Right lung (tissue), 10 donors: ENCODE measurements around the gene N4BP3. TPM values are rescaled to one million over a fixed set of nuclear protein-coding genes. Genes with fewer than 3 reads are reported as not detected.
"Not testable (repeated sequence)": the region's sequence is repeated elsewhere in the genome, so short reads cannot be mapped to it uniquely, and the experiment has no call there.

Source experiments
- DNase-seq, 2 donors: peaks; one replicate each; pipeline ENCODE4 v3.0.0-alpha.2; 2013
- long read RNA-seq, 8 donors: transcript quantifications; one replicate each; lab custom pipeline, GENCODE V29; 2026
- polyA plus RNA-seq, 5 donors: library from polyadenylated mRNA; unstranded; fragments of 120-200 nt; gene quantifications; one replicate each; pipeline versions ENCODE4 v1.2.1 to v1.2.3, GENCODE V29; 2013; ENCODE audit warnings: inconsistent platforms in 1 of 5, low replicate concordance in 1 of 5; ENCODE audit not compliant: insufficient read length in 5 of 5, insufficient read depth in 1 of 5

The N4BP3 gene
- 10 to 100 TPM in 4 of 5 donors, 1 to 10 TPM in 1; 9.5 to 19.4 (median 15.9) TPM for polyA plus RNA-seq
- long read RNA-seq, donor 1, full-length matches to known transcripts = 2 of 7 reads
- long read RNA-seq, donor 1, partial matches to known transcripts = 5 of 7 reads
- long read RNA-seq, donor 1, other reads (novel, unspliced or antisense) = 0 of 7 reads
- long read RNA-seq, donor 2 = 0 reads
- long read RNA-seq, donor 3, full-length matches to known transcripts = 3 of 3 reads
- long read RNA-seq, donor 3, partial matches to known transcripts = 0 of 3 reads
- long read RNA-seq, donor 3, other reads (novel, unspliced or antisense) = 0 of 3 reads
- long read RNA-seq, donor 4, full-length matches to known transcripts = 4 of 4 reads
- long read RNA-seq, donor 4, partial matches to known transcripts = 0 of 4 reads
- long read RNA-seq, donor 4, other reads (novel, unspliced or antisense) = 0 of 4 reads
- long read RNA-seq, donor 5, full-length matches to known transcripts = 2 of 2 reads
- long read RNA-seq, donor 5, partial matches to known transcripts = 0 of 2 reads
- long read RNA-seq, donor 5, other reads (novel, unspliced or antisense) = 0 of 2 reads
- long read RNA-seq, donor 6, full-length matches to known transcripts = 3 of 3 reads
- long read RNA-seq, donor 6, partial matches to known transcripts = 0 of 3 reads
- long read RNA-seq, donor 6, other reads (novel, unspliced or antisense) = 0 of 3 reads
- long read RNA-seq, donor 7, full-length matches to known transcripts = 5 of 5 reads
- long read RNA-seq, donor 7, partial matches to known transcripts = 0 of 5 reads
- long read RNA-seq, donor 7, other reads (novel, unspliced or antisense) = 0 of 5 reads
- long read RNA-seq, donor 8, full-length matches to known transcripts = 1 of 1 reads
- long read RNA-seq, donor 8, partial matches to known transcripts = 0 of 1 reads
- long read RNA-seq, donor 8, other reads (novel, unspliced or antisense) = 0 of 1 reads

- DNase-seq = peak in 1 of 2 donors; percentile 34
Measured at GRCh38 chr5:178113141-178113787, at the start of gene N4BP3. N4BP3 (plus strand) TSS chr5:178113532; CDS start chr5:178119584, 6,052 bp downstream.

- no peak for DNase-seq
Measured at GRCh38 chr5:178067755-178068154, 45.6 kb upstream of the N4BP3 start.

- DNase-seq = no peak
Measured at GRCh38 chr5:178068293-178068692, 45.0 kb upstream of the N4BP3 start.

- no peak for DNase-seq
Measured at GRCh38 chr5:178069909-178070308, 43.4 kb upstream of the N4BP3 start.

GRCh38 chr5:178071108-178071507 lies 42.2 kb upstream of the N4BP3 start:
- no peak for DNase-seq

GRCh38 chr5:178072749-178073148 lies 40.6 kb upstream of the N4BP3 start:
- no peak for DNase-seq

- DNase-seq = no peak
Measured at GRCh38 chr5:178074266-178074952, 38.9 kb upstream of the N4BP3 start.

GRCh38 chr5:178076965-178077364 lies 36.4 kb upstream of the N4BP3 start:
- DNase-seq = not testable (repeated sequence)

GRCh38 chr5:178077751-178078150 lies 35.6 kb upstream of the N4BP3 start:
- no peak for DNase-seq

- DNase-seq = no peak
Measured at GRCh38 chr5:178078197-178079010, 34.9 kb upstream of the N4BP3 start.

- no peak for DNase-seq
Measured at GRCh38 chr5:178080056-178080455, 33.3 kb upstream of the N4BP3 start.

GRCh38 chr5:178080618-178081410 lies 32.5 kb upstream of the N4BP3 start:
- DNase-seq = no peak

- no peak for DNase-seq
Measured at GRCh38 chr5:178081571-178082243, 31.6 kb upstream of the N4BP3 start.

GRCh38 chr5:178083922-178084321 lies 29.4 kb upstream of the N4BP3 start:
- DNase-seq = no peak

GRCh38 chr5:178085316-178085715 lies 28.0 kb upstream of the N4BP3 start:
- no peak for DNase-seq

GRCh38 chr5:178086266-178086665 lies 27.1 kb upstream of the N4BP3 start:
- DNase-seq = no peak

GRCh38 chr5:178087199-178087598 lies 26.1 kb upstream of the N4BP3 start:
- not testable (repeated sequence) for DNase-seq

- DNase-seq = no peak
Measured at GRCh38 chr5:178090856-178091255, 22.5 kb upstream of the N4BP3 start.

- DNase-seq = no peak
Measured at GRCh38 chr5:178093134-178093533, 20.2 kb upstream of the N4BP3 start.
